HCT116 (cell line): Measurements from ENCODE around the gene LCK. TPM values are rescaled to one million over a fixed set of nuclear protein-coding genes. Genes with fewer than 3 reads are reported as not detected.

Source experiments
- ATAC-seq: fragments of 200-7000 bp; cut with Tn5 transposase; 2 replicates; pipeline ENCODE4 v1.9.1; 2020; ENCODE audit warnings: mild to moderate bottlenecking, moderate library complexity
- BruUV-seq: library from RNA; stranded (reverse); fragments of 400-500 nt; replicated peaks from 2 replicates; lab custom pipeline; 2021; lab: Mats Ljungman, UMichigan
- CTCF ChIA-PET: fragments of 300-600 bp; sonication (Branson Sonifier 250); formaldehyde crosslinking; loops from one replicate; lab custom pipeline; 2021; ENCODE audit warnings: antibody characterized with exemption; lab: Charles Lee
- POLR2A ChIA-PET: fragments of 300-600, 350-600 bp; sonication (Branson Sonifier 250); formaldehyde crosslinking; loops from one replicate; lab custom pipeline; 2021; ENCODE audit warnings: antibody characterized with exemption; lab: Charles Lee
- RAD21 ChIA-PET, 2 experiments: fragments of 300-600 bp; sonication (Branson Sonifier 250); formaldehyde crosslinking; loops; one replicate each; lab custom pipeline; 2023; ENCODE audit warnings: low total read pairs in 2 of 2; ENCODE audit not compliant: uncharacterized antibody in 2 of 2, unreplicated experiment in 2 of 2, low non-redundant PET in 1 of 2; lab: Charles Lee
- DNase-seq: peaks from one replicate; pipeline ENCODE4 v3.0.0-alpha.2; 2010; ENCODE audit warnings: low read depth, low spot score
- H2AFZ ChIP-seq: fragments of 200-600 bp; shearing (Covaris generic), sonication (generic); 2 replicates; pipeline ENCODE4 v1.6.1; 2017; ENCODE audit warnings: low read depth, mixed run types, mixed read lengths, antibody characterized with exemption, low read length; ENCODE audit not compliant: poor library complexity, severe bottlenecking
- H3K27ac ChIP-seq: 2 replicates; pipeline ENCODE4 v1.5.1; 2012; ENCODE audit warnings: low read depth, low read length
- H3K27me3 ChIP-seq: fragments of 200-600 bp; sonication (generic); 2 replicates; pipeline ENCODE4 v1.6.1; 2016; ENCODE audit warnings: mixed run types, low read length, mixed read lengths; ENCODE audit not compliant: insufficient read depth
- H3K36me3 ChIP-seq, 2 experiments: fragments of 200-500 bp in 1 of 2; fragments of 200-600 bp in 1 of 2; sonication (Bioruptor generic) in 1 of 2; sonication (generic) in 1 of 2; 2 replicates each; pipeline versions ENCODE4 v1.5.1 to v1.6.1; 2014 to 2016; ENCODE audit warnings: low read length in 2 of 2, inconsistent platforms in 1 of 2, mixed read lengths in 1 of 2, mixed run types in 1 of 2; ENCODE audit not compliant: insufficient read depth in 2 of 2, control insufficient read depth in 1 of 2
- H3K4me1 ChIP-seq, 2 experiments: fragments of 200-600 bp in 1 of 2; sonication (generic) in 1 of 2; 2 replicates each; pipeline versions ENCODE4 v1.5.1 to v1.6.1; 2012 to 2017; ENCODE audit warnings: low read length in 2 of 2, inconsistent platforms in 1 of 2, mild to moderate bottlenecking in 1 of 2, mixed read lengths in 1 of 2, mixed run types in 1 of 2, moderate library complexity in 1 of 2; ENCODE audit not compliant: insufficient read depth in 2 of 2, control insufficient read depth in 1 of 2
- H3K4me2 ChIP-seq: fragments of 200-600 bp; sonication (generic); 2 replicates; pipeline ENCODE4 v1.6.1; 2017; ENCODE audit warnings: mixed run types, low read length, mixed read lengths
- H3K4me3 ChIP-seq, 2 experiments: fragments of 200-600 bp in 1 of 2; sonication (generic) in 1 of 2; replicated peaks in 1 of 2; 2 replicates each; pipeline ENCODE4 v1.5.1; 2011 to 2016; ENCODE audit warnings: low read length in 2 of 2, control low read depth in 1 of 2, low read depth in 1 of 2, mild to moderate bottlenecking in 1 of 2, mixed read lengths in 1 of 2, mixed run types in 1 of 2
- H3K79me2 ChIP-seq: fragments of 200-600 bp; sonication (generic); 2 replicates; pipeline ENCODE4 v1.6.1; 2017; ENCODE audit warnings: mild to moderate bottlenecking, mixed run types, low read length, moderate library complexity, mixed read lengths; ENCODE audit not compliant: insufficient read depth
- H3K9ac ChIP-seq: fragments of 200-600 bp; sonication (generic); 2 replicates; pipeline ENCODE4 v1.6.1; 2016; ENCODE audit warnings: low read length, mixed read lengths
- H3K9me2 ChIP-seq: fragments of 200-600 bp; sonication (generic), shearing (Covaris generic); 2 replicates; pipeline ENCODE4 v1.6.1; 2017; ENCODE audit warnings: mixed run types, mild to moderate bottlenecking, moderate library complexity; ENCODE audit not compliant: insufficient read depth
- H3K9me3 ChIP-seq, 2 experiments: fragments of 200-500 bp in 1 of 2; fragments of 200-600 bp in 1 of 2; sonication (Bioruptor generic) in 1 of 2; sonication (generic) in 1 of 2; 2 replicates each; pipeline ENCODE4 v1.6.1; 2014 to 2017; ENCODE audit warnings: low read length in 2 of 2, mixed read lengths in 2 of 2, inconsistent platforms in 1 of 2, low read depth in 1 of 2, mild to moderate bottlenecking in 1 of 2, mixed run types in 1 of 2, moderate library complexity in 1 of 2; ENCODE audit not compliant: control insufficient read depth in 1 of 2, insufficient read depth in 1 of 2
- H4K20me1 ChIP-seq: fragments of 200-600 bp; sonication (generic), shearing (Covaris generic); 2 replicates; pipeline ENCODE4 v1.6.1; 2017; ENCODE audit warnings: mixed run types, mild to moderate bottlenecking, moderate library complexity; ENCODE audit not compliant: insufficient read depth
- CBX3 ChIP-seq: IDR thresholded peaks from 2 replicates; pipeline ENCODE4 v1.6.1; 2012; ENCODE audit warnings: low read depth
- CEBPB ChIP-seq: IDR thresholded peaks from 2 replicates; pipeline ENCODE4 v1.6.1; 2012; ENCODE audit warnings: low read depth
- EGR1 ChIP-seq: IDR thresholded peaks from 2 replicates; pipeline ENCODE4 v1.6.1; 2012; ENCODE audit warnings: low read depth
- ELF1 ChIP-seq: IDR thresholded peaks from 2 replicates; pipeline ENCODE4 v1.6.1; 2012; ENCODE audit warnings: low read depth, borderline replicate concordance
- JUND ChIP-seq: IDR thresholded peaks from 2 replicates; pipeline ENCODE4 v1.6.1; 2012
- POLR2A ChIP-seq: IDR thresholded peaks from 2 replicates; pipeline ENCODE4 v1.7.0; 2011; ENCODE audit warnings: borderline replicate concordance; ENCODE audit not compliant: insufficient read depth, insufficient read length; ENCODE audit errors: extremely low read depth
- POLR2AphosphoS5 ChIP-seq: IDR thresholded peaks from 2 replicates; pipeline ENCODE4 v1.6.1; 2011; ENCODE audit warnings: mild to moderate bottlenecking, low read depth, low read length, moderate library complexity
- SIN3A ChIP-seq: IDR thresholded peaks from 2 replicates; pipeline ENCODE4 v1.6.1; 2012; ENCODE audit warnings: low read depth
- TCF7L2 ChIP-seq: IDR thresholded peaks from 2 replicates; pipeline ENCODE4 v1.7.0; 2011; ENCODE audit warnings: borderline replicate concordance, inconsistent platforms; ENCODE audit not compliant: insufficient read depth, insufficient read length; ENCODE audit errors: extremely low read depth
- ZFX ChIP-seq: fragments of 450-650 bp; IDR thresholded peaks from 2 replicates; pipeline ENCODE4 v1.6.1; 2017
- intact Hi-C: fragments of 100-400 bp; cut with micrococcal nuclease; formaldehyde crosslinking; loops from 2 replicates; pipeline ENCODE4 v1.10.0; 2022
- total RNA-seq: library from RNA; stranded (reverse); gene quantifications from one replicate; pipeline ENCODE4 v1.2.1, GENCODE V29; 2021; ENCODE audit not compliant: unreplicated experiment
- TF ChIP-seq, protein P1 (sequence below): IDR thresholded peaks from 2 replicates; pipeline ENCODE4 v1.6.1; 2012
- TF ChIP-seq, protein P2 (sequence below), 3 experiments: fragments of 200-600 bp in 1 of 3; sonication (generic) in 1 of 3; IDR thresholded peaks in 2 of 3; conservative IDR thresholded peaks in 1 of 3; 2 replicates each; pipeline ENCODE4 v1.5.1; 2012 to 2017; ENCODE audit warnings: low read depth in 2 of 3, low read length in 2 of 3, antibody characterized with exemption in 1 of 3, borderline replicate concordance in 1 of 3, control low read depth in 1 of 3, mild to moderate bottlenecking in 1 of 3, mixed read lengths in 1 of 3, mixed run types in 1 of 3, moderate library complexity in 1 of 3; ENCODE audit not compliant: insufficient read depth in 1 of 3

The LCK gene
- total RNA-seq, 1 experiment from 2014 or later = 0.79 TPM

DNA sequence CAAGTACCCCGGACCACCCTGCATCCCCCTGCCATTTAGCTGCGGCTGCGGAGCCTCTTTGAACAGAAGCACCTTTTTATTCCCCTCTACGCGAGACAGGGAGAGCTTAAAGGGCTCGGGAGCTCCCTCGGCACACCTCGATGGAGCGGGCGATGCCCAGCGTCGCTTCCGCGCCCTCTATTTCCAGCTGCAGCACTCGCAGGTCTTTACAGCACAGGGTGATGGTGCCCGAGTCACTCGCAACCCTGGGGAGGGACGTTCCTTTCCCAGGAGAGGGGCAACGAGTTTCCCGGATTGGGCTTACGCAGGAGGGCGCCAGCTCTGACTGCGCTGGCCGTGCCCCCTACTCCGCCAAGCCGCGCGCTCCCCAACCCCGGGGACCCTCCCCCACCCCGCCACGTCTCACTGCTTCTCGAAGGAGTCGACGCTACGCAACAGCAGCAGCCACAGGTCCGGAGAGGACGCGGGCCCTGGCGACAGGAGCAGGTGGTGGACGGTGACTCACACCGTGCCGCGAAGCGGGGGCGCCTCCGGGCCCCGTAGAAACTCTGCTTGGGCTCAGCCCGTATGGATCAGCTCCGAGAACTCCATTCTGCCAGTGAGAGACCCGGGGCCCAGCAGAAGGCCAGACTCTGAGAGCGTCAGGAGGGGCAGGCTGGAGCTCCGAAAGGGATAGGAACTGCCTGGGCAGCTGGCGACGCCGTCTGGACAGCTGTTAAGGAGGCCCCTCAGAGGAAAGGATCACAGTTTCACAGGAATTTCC, 9.9 kb upstream of the LCK start:
- H3K27ac ChIP-seq = peak overlapping the region; percentile 87
- peak overlapping the region; percentile 94 for H3K4me2 ChIP-seq
- POLR2A ChIA-PET = interaction anchor here (1.1 to 2.1 kb wide), 5 partner anchors 18 to 119 kb away, joined by 3 to 8 read pairs (median 3); partner anchors contain the start of genes HDAC1 and MARCKSL1
- H3K36me3 ChIP-seq = no peaks in the 10 kb centered on the region
- H3K9me3 ChIP-seq = no peaks in the 10 kb centered on the region
- H3K27me3 ChIP-seq = no peaks in the 10 kb centered on the region
- RAD21 ChIA-PET = interaction anchor here (0.5 to 1.7 kb wide), 5 partner anchors 19 to 117 kb away, joined by 3 to 4 read pairs (median 4); partner anchors contain the start of genes EIF3I (in 1 of the 2), MARCKSL1 (in 1 of the 2) and TMEM234 (in 1 of the 2)
- H3K4me1 ChIP-seq = peaks cover 20 to 37% of the 10 kb centered on the region in 2 experiments
- TF ChIP-seq ELF1 = no peak
- TF ChIP-seq, protein P1, sequence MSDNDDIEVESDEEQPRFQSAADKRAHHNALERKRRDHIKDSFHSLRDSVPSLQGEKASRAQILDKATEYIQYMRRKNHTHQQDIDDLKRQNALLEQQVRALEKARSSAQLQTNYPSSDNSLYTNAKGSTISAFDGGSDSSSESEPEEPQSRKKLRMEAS = peak; percentile 93
- no peak for TF ChIP-seq POLR2A
- TF ChIP-seq ZFX = 0 out of 2 replicates have a peak, but pooled peaks have one; percentile 16
- peak; percentile 51 for TF ChIP-seq JUND
- peak; percentile 9 for TF ChIP-seq TCF7L2
- TF ChIP-seq, protein P2, sequence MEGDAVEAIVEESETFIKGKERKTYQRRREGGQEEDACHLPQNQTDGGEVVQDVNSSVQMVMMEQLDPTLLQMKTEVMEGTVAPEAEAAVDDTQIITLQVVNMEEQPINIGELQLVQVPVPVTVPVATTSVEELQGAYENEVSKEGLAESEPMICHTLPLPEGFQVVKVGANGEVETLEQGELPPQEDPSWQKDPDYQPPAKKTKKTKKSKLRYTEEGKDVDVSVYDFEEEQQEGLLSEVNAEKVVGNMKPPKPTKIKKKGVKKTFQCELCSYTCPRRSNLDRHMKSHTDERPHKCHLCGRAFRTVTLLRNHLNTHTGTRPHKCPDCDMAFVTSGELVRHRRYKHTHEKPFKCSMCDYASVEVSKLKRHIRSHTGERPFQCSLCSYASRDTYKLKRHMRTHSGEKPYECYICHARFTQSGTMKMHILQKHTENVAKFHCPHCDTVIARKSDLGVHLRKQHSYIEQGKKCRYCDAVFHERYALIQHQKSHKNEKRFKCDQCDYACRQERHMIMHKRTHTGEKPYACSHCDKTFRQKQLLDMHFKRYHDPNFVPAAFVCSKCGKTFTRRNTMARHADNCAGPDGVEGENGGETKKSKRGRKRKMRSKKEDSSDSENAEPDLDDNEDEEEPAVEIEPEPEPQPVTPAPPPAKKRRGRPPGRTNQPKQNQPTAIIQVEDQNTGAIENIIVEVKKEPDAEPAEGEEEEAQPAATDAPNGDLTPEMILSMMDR (IDR thresholded peaks at IDR 0.05 in 2 of 3, conservative IDR thresholded peaks at IDR 0.05 in 1 of 3; ENCODE audit: borderline replicate concordance in 1 of 3, insufficient read depth in 1 of 3, low read depth in 2 of 3, low read length in 2 of 3) = no peak
- TF ChIP-seq EGR1 = peak; percentile 61; the same call in 1 of the 2 replicates
- TF ChIP-seq CEBPB = no peak
- TF ChIP-seq POLR2AphosphoS5 = peak; percentile 60
- no peak for TF ChIP-seq SIN3A
- TF ChIP-seq CBX3 = peak; percentile 69; the same call in 1 of the 2 replicates
- no peak for DNase-seq
- intact Hi-C loops = no loop called here
- H4K20me1 ChIP-seq = no peaks in the 10 kb centered on the region
- peak overlapping the region; percentile 60 for H3K9ac ChIP-seq
- CTCF ChIA-PET = interaction anchor here (0.7 to 1.6 kb wide), 4 partner anchors 8 to 75 kb away, joined by 3 to 4 read pairs (median 3); no protein-coding TSS in a partner anchor
- H3K9me2 ChIP-seq = no peaks in the 10 kb centered on the region
- H2AFZ ChIP-seq = peak overlapping the region; percentile 3
- no TSS peak for BruUV-seq
- H3K79me2 ChIP-seq = no peaks in the 10 kb centered on the region
- ATAC-seq = peak; percentile 52
- H3K4me3 ChIP-seq = peak overlapping the region; percentile 62 to 72
